Uterus (tissue), 4 donors: ENCODE results near the gene CT55. TPM values are rescaled to one million over a fixed set of nuclear protein-coding genes. Genes with fewer than 3 reads are reported as not detected.
"Not testable (repeated sequence)": the region's sequence is repeated elsewhere in the genome, so short reads cannot be mapped to it uniquely, and the experiment has no call there.

ENCODE experiments used
- DNase-seq, 2 donors: peaks; one replicate each; pipeline ENCODE4 v3.0.0-alpha.2; 2019 to 2020
- H3K27ac ChIP-seq, 2 donors: fragments of 200-600 bp; sonication (generic); 1 replicate in 1 of 2; 2 replicates in 1 of 2; pipeline ENCODE4 v1.5.1; 2016 to 2018
- H3K27me3 ChIP-seq, 2 donors: fragments of 200-600 bp; sonication (generic); one replicate each; pipeline ENCODE4 v1.5.1; 2018 to 2019; ENCODE audit warnings: control low read depth in 1 of 2
- H3K36me3 ChIP-seq, 2 donors: fragments of 200-600 bp; sonication (generic); one replicate each; pipeline ENCODE4 v1.5.1; 2019; ENCODE audit warnings: control low read depth in 1 of 2
- H3K4me1 ChIP-seq, 2 donors: fragments of 200-600 bp; sonication (generic); one replicate each; pipeline ENCODE4 v1.5.1; 2018 to 2019; ENCODE audit warnings: control low read depth in 1 of 2
- H3K4me3 ChIP-seq, 2 donors: fragments of 200-600 bp; sonication (generic); 1 replicate in 1 of 2; 2 replicates in 1 of 2; pipeline ENCODE4 v1.5.1; 2018 to 2019; ENCODE audit warnings: mild to moderate bottlenecking in 1 of 2
- H3K9me3 ChIP-seq, 2 donors: fragments of 200-600 bp; sonication (generic); one replicate each; pipeline ENCODE4 v1.5.1; 2019; ENCODE audit warnings: control low read depth in 1 of 2
- POLR2A ChIP-seq, 2 donors: fragments of 450-650 bp; IDR thresholded peaks; one replicate each; pipeline ENCODE4 v1.6.1; 2016; ENCODE audit warnings: antibody characterized with exemption in 2 of 2, mild to moderate bottlenecking in 1 of 2, moderate library complexity in 1 of 2
- intact Hi-C: fragments of 100-400 bp; cut with DNase I; formaldehyde crosslinking; loops from one replicate; pipeline ENCODE4 v1.15.1; 2023; ENCODE audit warnings: low total_unique reads
- total RNA-seq, 4 donors: library from RNA; depleted of rRNA in 3 of 4; stranded (reverse); fragments of >200 nt in 3 of 4; gene quantifications; one replicate each; pipeline versions ENCODE4 v1.1.0 to v1.2.4, GENCODE V29; 2014 to 2023
- TF ChIP-seq, protein P1 (sequence below), 4 experiments: fragments of 200-600 bp in 2 of 4; fragments of 450-650 bp in 2 of 4; sonication (generic) in 2 of 4; IDR thresholded peaks; one replicate each; pipeline ENCODE4 v1.5.1; 2016 to 2019; ENCODE audit warnings: antibody characterized with exemption in 4 of 4, mild to moderate bottlenecking in 2 of 4, moderate library complexity in 1 of 4
- donor health status: DM: yes; HTN: yes; CAD: no.

CT55 gene, protein sequence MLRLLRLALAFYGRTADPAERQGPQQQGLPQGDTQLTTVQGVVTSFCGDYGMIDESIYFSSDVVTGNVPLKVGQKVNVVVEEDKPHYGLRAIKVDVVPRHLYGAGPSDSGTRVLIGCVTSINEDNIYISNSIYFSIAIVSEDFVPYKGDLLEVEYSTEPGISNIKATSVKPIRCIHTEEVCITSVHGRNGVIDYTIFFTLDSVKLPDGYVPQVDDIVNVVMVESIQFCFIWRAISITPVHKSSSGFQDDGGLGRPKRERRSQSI
- not detected for total RNA-seq

DNA sequence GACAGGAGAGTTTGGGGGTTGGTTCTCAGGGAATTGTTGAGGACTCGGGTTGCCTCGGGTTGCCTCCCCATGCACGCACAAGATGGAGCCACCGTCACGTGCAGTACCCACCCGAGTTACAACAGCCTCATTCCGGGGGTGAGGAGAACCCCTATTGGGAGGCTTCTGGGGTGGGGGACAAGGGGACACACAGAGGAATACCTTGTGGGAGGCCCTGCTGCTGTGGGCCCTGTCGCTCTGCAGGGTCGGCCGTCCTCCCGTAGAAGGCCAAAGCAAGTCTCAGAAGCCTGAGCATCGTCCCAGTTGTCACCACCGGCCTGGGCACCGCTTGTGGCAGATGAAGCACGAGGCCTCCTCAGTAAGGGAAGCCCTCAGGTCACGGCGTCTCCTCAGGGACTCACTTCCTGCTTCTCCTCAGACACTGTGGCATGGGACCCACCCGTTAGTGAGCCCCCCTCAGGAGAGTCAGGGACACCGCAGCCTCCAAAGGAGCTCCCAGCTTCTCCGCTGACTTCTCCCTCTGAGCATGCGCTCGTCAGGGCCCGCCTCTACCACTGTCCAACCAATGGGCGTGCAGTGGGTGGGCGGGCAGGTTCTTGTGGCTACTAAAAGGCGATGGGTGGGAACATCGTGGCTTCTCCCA, at the start of gene CT55:
TSS of gene CT55 (minus strand) at position 522 of the 643 bp plus-strand sequence. CDS start at position 295, 227 bp downstream.
- H3K9me3 ChIP-seq = no peaks in the 10 kb centered on the region
- no peak within 1 kb of the TSS for H3K27ac ChIP-seq
- no peaks in the 10 kb centered on the region for H3K36me3 ChIP-seq
- intact Hi-C loops = no loop called here
- no peak for TF ChIP-seq POLR2A (IDR thresholded peaks at IDR 0.05)
- TF ChIP-seq, protein P1, sequence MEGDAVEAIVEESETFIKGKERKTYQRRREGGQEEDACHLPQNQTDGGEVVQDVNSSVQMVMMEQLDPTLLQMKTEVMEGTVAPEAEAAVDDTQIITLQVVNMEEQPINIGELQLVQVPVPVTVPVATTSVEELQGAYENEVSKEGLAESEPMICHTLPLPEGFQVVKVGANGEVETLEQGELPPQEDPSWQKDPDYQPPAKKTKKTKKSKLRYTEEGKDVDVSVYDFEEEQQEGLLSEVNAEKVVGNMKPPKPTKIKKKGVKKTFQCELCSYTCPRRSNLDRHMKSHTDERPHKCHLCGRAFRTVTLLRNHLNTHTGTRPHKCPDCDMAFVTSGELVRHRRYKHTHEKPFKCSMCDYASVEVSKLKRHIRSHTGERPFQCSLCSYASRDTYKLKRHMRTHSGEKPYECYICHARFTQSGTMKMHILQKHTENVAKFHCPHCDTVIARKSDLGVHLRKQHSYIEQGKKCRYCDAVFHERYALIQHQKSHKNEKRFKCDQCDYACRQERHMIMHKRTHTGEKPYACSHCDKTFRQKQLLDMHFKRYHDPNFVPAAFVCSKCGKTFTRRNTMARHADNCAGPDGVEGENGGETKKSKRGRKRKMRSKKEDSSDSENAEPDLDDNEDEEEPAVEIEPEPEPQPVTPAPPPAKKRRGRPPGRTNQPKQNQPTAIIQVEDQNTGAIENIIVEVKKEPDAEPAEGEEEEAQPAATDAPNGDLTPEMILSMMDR (IDR thresholded peaks at IDR 0.05) = no peak
- no peak within 1 kb of the TSS for H3K4me3 ChIP-seq
- DNase-seq = no peak
- H3K27me3 ChIP-seq = no peaks in the 10 kb centered on the region
- H3K4me1 ChIP-seq = no peaks in the 10 kb centered on the region

DNA sequence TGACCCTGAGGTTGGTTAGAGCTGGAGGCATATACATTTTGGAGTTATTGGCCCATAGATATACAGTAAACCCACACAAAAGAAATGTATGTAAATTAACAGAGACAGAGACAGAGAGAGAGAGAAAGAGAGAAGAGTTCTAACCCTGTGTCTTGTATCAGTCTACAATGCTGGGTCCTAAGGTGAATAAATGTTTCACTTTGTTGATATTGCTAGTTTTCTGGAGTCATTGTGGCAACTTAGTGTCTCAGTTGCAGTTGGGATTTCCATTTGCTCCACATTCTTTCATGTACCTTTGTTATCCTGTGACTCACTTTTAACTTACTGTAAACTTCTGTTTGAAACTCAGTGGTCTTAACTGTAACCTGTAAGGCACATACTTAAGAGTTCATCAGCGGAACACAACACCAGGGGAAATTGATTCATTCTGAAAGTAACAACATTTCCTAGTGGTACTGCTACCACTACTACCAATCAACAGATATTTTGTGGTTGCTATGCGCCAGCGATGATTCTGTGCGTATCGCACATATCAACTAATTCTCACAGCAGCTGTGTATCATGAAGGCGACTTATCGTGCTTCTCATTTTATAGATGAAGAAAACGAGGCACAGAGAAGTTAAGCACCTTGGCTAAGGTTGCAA, 42.1 kb upstream of the CT55 start:
- Histone ChIP-seq H3K4me3 (no peak overlapping the region), H3K27me3 (no peaks in the 10 kb centered on the region), H3K36me3 (no peaks in the 10 kb centered on the region), H3K27ac (no peak overlapping the region), H3K9me3 (no peaks in the 10 kb centered on the region), H3K4me1 (no peaks in the 10 kb centered on the region)
- intact Hi-C loops = no loop called here
- no peak for DNase-seq
- TF ChIP-seq, protein P1 (IDR thresholded peaks at IDR 0.05) = no peak
- TF ChIP-seq POLR2A (IDR thresholded peaks at IDR 0.05) = no peak

DNA sequence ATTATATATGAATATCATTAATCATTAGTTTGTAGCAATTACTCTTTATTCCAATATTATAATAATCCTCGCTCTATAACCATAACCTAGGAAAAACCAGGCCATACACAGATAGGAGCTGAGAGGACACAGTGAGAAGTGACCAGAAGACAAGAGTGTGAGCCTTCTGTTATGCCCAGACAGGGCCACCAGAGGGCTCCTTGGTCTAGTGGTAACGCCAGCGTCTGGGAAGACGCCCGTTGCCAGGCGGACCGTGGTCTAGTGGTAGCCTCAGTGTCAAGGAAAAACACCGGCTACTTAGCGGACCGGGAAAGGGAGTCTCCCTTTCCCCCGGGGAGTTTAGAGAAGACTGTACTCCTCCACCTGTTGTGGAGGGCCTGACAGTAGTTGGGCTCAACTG, 35.2 kb upstream of the CT55 start:
- peak in 1 of 2 donors; percentile 14 for DNase-seq
- H3K27ac ChIP-seq, H3K4me3 ChIP-seq, intact Hi-C loops, H3K36me3 ChIP-seq, H3K27me3 ChIP-seq, H3K4me1 ChIP-seq, H3K9me3 ChIP-seq: not testable (repeated sequence)

DNA sequence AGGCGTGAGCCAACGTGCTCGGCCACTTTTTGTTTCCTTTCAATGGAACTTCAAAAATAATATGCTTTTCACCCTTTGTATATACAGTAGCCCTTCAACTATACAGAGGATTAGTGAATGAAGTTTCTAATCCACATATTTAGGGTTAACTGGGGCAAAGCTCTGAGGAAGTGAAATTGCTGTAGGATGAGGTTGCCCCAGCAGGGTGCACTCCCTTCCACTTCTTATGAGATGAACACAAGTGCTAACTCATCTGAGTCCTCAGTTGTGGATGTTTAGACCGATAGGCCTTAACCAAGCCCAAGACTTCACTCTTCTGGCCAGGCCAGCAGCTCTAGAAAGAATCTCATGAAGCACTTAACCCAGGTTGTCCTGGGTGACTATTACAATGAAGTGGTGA, 29.1 kb upstream of the CT55 start:
- H3K27me3 ChIP-seq = no peaks in the 10 kb centered on the region
- DNase-seq = no peak
- H3K4me1 ChIP-seq = no peaks in the 10 kb centered on the region
- intact Hi-C loops = no loop called here
- H3K36me3 ChIP-seq = no peaks in the 10 kb centered on the region
- no peaks in the 10 kb centered on the region for H3K9me3 ChIP-seq
- H3K4me3 ChIP-seq = no peak overlapping the region
- no peak overlapping the region for H3K27ac ChIP-seq
- no peak for TF ChIP-seq POLR2A (IDR thresholded peaks at IDR 0.05)
- TF ChIP-seq, protein P1 (IDR thresholded peaks at IDR 0.05) = no peak

DNA sequence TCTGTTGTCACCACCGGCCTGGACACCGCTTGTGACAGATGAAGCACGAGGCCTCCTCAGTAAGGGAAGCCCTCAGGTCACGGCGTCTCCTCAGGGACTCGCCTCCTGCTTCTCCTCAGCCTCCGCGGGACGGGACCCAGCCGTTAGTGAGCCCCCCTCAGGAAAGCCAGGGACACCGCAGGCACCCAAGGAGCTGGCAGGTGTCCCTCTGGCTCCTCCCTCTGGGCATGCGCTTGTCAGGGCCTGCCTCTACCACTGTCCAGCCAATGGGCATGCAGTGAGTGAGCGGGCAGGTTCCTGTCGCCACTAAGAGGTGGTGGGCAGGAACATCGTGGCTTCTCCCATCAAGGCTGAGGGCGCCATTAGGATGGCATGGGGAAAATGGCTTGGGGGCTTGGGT, 23.5 kb upstream of the CT55 start:
- Histone ChIP-seq H3K27ac (no peak overlapping the region), H3K4me3 (no peak overlapping the region), H3K36me3 (no peaks in the 10 kb centered on the region), H3K27me3 (no peaks in the 10 kb centered on the region), H3K9me3 (no peaks in the 10 kb centered on the region), H3K4me1 (no peaks in the 10 kb centered on the region)
- no peak for TF ChIP-seq POLR2A (IDR thresholded peaks at IDR 0.05)
- TF ChIP-seq, protein P1 (IDR thresholded peaks at IDR 0.05) = no peak
- intact Hi-C loops = no loop called here
- no peak for DNase-seq
